GM12891 (cell line): ENCODE results near the gene EXOC7.

Source experiments
- DNase-seq: peaks from one replicate; pipeline ENCODE4 v3.0.0; 2011; ENCODE audit warnings: low spot score; ENCODE audit not compliant: insufficient read length
- FAIRE-seq: peaks from 2 replicates; lab custom pipeline; 2011; peaks lifted over from hg19 to GRCh38; lab: Jason Lieb, UNC
- PAX5 ChIP-seq: IDR thresholded peaks from 2 replicates; pipeline ENCODE4 v1.6.1; 2011; ENCODE audit warnings: low read length, moderate library complexity, mild to moderate bottlenecking; ENCODE audit not compliant: insufficient read depth, severe bottlenecking
- POLR2A ChIP-seq: IDR thresholded peaks from 2 replicates; pipeline ENCODE4 v1.6.1; 2011; ENCODE audit warnings: low read depth, low read length, control low read depth
- POLR2AphosphoS5 ChIP-seq: IDR thresholded peaks from 2 replicates; pipeline ENCODE4 v1.6.1; 2011; ENCODE audit warnings: low read depth, low read length, control low read depth
- POU2F2 ChIP-seq: IDR thresholded peaks from 2 replicates; pipeline ENCODE4 v1.6.1; 2011; ENCODE audit warnings: low read depth, mild to moderate bottlenecking, control low read depth, low read length, moderate library complexity
- SPI1 ChIP-seq: IDR thresholded peaks from 2 replicates; pipeline ENCODE4 v1.6.1; 2011; ENCODE audit warnings: low read depth, low read length, control low read depth
- TAF1 ChIP-seq: IDR thresholded peaks from 2 replicates; pipeline ENCODE4 v1.6.1; 2011; ENCODE audit warnings: low read depth, low read length, control low read depth

Gene EXOC7

DNA sequence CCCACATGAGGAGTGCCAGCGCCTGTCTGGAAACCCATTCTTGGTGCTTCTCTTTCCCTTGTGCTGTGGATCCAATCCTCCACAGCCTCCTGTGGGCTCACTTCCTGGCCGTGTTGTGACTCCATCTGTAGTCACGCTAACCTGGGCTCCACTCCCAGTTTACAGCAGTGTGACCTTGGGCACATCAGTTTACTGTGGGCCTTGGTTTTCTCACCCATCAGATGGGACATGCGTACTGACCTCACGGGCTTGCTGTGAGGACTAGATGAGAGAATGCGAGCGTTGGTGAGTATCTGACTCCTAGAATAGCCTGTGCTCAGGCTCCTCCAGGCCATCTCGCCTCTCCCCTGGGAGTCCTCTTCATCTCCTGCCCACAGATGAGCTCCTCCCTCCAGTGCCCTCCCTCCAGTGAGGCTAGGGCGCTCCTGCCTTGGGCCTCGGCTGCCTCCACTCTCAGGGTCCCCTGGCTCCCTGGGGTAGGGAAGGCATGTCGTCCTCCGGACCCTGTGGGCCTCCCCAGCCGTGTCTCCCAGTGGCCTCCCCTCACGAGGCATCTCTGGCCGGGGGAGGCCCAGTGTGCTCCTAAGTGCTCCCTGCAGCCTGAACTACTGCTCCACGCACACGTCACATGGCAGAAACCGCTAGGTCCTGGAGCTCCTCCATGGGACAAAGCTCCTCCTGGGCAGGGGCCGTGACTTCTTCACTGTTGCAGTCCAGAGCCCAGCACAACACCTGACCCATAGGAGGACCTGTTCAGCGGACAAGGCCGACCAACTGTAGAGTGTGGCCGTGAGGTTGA lies 42.7 kb upstream of the EXOC7 start:
- DNase-seq (no peak), FAIRE-seq (peak; percentile 92)
- TF ChIP-seq POU2F2 (no peak), POLR2AphosphoS5 (no peak), SPI1 (no peak), PAX5 (no peak), POLR2A (no peak), TAF1 (no peak)

DNA sequence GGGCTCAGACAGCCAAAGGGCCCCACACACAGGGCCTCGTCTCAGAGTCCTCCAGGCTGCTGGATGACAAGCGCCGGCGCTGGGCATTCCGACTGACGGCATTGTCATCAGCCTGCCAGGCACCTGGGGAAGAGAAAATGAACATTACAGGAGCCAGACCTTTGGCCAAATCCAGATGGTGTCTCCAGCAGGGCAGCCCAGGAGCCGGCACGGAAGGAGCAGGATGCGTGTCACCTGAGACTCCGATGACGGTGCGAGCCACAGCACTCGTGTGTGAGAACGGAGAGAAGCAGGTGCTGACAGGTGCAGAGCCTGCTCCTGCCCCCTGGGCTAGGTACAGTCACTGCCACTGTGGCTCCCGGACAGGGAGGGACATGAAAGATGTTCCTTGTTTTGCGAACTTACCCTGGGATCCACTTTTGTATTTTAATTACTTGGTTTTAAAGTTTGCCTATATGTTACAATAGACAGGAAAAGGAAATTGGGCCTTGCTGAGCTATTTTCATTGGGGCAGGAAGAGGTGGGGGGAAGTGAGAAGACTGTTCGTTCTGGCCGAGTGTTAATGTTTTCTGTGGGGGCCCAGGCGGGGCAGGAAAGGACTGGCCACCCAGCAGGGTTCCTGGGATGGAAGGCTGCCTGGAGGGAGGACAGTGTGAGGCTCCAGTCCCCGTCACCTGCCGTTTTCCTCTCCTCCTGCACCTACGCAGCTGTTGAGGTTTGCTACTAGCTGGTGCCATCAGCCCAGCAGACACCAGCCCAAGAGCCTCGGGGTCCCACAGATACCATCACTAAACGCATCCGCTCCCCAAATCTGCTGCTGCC lies 41.9 kb upstream of the EXOC7 start:
- FAIRE-seq (no peak), DNase-seq (no peak)
- TF ChIP-seq PAX5 (no peak), SPI1 (peak; percentile 74)

DNA sequence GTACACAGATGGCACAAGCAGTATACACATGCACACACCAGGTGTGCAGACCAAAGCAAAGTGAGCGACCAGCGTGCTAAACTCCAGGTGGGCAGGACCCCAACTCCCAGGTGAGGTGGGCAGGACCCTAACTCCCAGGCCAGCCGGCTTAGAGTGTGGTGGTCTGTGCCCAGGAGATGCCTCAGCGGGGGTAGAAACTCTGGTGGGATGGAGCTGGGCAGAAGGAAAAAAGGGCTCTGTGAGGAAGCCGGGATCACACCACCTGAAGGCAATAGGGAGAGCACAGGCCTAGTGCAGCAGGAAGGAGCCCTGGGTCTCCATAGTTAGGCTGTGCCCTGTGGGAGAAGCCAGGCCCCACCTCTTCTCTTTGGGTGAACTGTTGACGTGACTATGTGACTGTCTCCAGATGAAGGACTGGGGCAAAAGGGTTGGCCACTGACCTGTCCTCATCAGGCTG lies 39.0 kb upstream of the EXOC7 start:
- DNase-seq (no peak), FAIRE-seq (no peak)
- TF ChIP-seq PAX5 (no peak), SPI1 (no peak), TAF1 (no peak), POLR2A (no peak), POU2F2 (no peak), POLR2AphosphoS5 (no peak)

DNA sequence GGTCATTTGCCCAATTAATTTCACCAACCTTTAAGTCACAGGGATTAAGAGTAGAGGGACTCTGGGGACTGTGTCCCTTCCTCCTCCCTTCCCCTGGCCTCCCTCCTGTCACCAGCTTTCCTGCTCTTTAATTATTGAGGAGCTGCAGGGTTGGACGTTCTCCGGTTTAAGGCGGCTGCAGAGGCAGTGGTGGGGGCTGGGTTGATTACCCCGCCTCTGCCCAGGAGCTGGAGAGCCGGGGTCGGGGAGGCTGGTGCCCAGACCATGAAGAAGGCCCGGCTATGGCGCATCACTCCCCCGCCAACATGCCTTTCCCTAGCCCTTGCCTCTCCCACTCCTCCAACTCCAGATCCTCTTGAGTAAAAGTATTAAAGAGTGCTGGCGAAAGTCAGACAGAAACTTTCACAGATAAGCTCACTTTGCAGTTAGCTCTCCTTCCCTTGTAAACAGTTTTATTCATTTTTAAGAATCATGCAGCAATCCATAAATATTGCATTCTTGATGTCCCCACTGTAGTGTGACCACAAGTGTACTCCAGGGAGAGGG lies 38.5 kb upstream of the EXOC7 start:
- TF ChIP-seq POU2F2: no peak
- TF ChIP-seq SPI1: no peak
- TF ChIP-seq POLR2AphosphoS5: no peak
- no peak for TF ChIP-seq POLR2A
- no peak for TF ChIP-seq PAX5
- TF ChIP-seq TAF1: no peak
- no peak for FAIRE-seq

DNA sequence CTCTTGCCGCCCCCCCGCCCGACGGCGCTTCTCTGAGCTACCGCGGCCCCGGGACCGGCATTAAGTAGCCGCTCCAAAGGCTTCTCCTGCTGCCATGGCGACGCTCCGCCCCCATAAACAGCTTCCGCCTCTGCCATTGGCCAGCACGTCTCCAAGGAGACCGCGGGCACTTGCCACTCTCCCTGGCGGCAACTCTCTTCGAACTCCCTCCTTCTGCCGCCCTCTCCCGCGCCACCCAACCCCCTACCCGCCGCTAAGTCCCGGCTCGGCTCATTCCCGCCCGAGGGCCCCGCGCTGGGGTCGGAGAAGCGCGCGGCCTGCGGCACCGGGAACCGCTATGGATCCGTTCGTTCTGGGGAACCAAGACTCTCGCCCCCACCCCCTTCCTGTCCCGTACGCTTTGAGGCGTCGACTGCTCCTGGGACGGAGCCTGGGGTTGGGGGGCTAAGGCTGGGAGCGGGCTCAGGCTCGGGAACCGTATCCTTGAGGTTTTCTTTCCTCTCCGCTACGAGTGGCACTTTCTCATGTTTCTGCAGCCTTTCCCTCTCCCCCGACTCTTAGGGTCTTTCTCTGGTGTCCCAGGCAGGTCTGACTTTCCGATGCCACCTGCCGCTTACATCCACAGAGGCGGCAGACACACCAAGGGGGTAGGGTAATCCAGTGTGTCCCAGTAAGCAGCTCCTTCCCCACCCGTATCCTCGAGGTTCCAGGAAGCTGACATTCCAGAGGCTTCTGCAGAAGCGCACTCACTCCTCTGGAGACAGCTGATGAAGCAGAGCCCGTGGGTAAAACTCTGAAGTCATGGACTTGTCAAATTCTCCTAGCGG lies 37.8 kb upstream of the EXOC7 start, which contains the start of gene FOXJ1:
Gene FOXJ1 (minus strand): TSS at position 34 of the 827 bp plus-strand sequence. CDS start 850 bp downstream, outside the sequence.
- DNase-seq (peak; percentile 97), FAIRE-seq (peak; percentile 94)
- TF ChIP-seq POLR2A (no peak), POLR2AphosphoS5 (no peak), TAF1 (no peak), SPI1 (no peak), PAX5 (no peak), POU2F2 (no peak)

More for the DNA sequence above, 38.5 kb upstream of the EXOC7 start:
- no peak for DNase-seq

DNA sequence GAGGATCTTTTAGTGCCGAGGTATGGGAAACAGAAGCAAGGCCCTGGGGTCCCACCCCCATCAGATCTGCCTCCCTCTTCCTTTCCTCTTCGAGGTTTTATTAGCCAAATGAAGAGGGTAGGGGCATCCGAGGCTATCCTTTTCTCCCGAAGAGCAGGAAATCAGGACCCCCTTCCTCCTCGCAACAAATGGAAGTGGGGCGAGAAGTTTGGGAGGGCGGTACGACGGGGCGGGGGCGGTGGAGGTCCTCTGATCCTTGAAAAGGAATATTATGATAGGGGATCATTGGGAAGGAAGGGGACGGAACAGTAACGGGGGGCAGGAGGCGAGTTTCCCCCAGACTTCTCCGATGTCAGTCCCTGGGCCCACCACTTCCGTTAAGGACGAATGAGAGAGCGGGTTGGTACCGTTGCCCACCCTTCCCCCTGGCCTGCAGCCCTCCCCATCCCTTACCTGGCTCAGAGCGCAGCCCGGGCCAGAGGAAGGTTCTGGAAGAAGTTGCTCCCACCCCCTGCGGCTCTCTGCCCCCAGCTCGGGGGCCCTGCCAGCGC lies 37.1 kb upstream of the EXOC7 start:
- DNase-seq (no peak), FAIRE-seq (no peak)
- TF ChIP-seq PAX5 (no peak), POU2F2 (no peak), POLR2A (no peak), TAF1 (no peak), POLR2AphosphoS5 (no peak), SPI1 (no peak)

DNA sequence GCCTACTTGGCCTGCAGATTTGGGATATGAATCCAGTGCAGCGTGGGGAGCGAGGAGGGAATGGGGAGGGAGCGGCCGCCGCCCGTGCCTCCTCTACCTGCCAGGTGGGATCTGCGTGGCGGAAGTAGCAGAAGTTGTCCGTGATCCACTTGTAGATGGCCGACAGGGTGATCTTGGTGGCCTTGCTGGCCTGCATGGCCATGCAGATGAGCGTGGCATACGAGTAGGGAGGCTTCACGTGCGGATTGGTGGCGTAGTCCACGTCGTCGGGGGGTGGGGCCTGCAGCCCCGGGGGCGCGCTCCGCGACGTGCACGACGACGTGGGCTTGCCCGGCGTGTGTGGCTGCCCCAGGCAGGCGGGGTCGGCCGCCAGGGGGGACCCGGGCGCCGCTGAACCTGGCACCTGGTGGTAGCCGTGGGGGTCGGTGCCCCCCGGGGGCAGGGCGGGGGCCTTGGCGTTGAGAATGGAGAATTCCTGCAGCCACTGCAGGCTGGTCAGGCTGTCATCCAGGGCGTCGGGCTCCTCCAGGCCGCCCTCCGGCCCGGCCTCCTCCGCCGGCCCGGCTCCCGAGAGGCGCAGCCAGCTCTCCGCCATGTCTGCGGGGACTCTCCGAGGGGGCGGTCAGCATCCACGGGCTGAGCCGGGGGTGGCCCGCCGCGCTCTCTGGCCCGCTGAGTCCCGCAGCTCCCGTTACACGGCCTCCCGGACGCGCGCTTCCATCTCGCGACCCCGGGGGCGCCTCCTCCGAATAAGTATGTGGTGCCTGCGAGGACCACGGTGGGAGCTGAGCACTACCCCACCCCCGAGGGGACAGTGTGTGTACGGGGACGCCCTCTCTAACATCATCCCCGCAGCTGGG lies 36.4 kb upstream of the EXOC7 start:
- FAIRE-seq (peak; percentile 89), DNase-seq (peak; percentile 76)
- TF ChIP-seq POU2F2 (no peak), TAF1 (no peak), SPI1 (no peak), POLR2A (no peak), PAX5 (no peak), POLR2AphosphoS5 (no peak)
